Measurements from ENCODE around the gene SPDEF. TPM values are rescaled to one million over a fixed set of nuclear protein-coding genes. Genes with fewer than 3 reads are reported as not detected.

The SPDEF gene
- total and polyA plus RNA-seq, 10 of the 15 experiments (the other 5 are each of a cell fraction or from before 2014, with no cell fraction given) = not detected

GRCh38 chr6:34531580-34532201 is 24.4 kb downstream of the SPDEF start (continued):
- no peak for TF ChIP-seq SMAD1 (IDR thresholded peaks at IDR 0.05; ENCODE audit: low read depth, partially characterized antibody)

DNA sequence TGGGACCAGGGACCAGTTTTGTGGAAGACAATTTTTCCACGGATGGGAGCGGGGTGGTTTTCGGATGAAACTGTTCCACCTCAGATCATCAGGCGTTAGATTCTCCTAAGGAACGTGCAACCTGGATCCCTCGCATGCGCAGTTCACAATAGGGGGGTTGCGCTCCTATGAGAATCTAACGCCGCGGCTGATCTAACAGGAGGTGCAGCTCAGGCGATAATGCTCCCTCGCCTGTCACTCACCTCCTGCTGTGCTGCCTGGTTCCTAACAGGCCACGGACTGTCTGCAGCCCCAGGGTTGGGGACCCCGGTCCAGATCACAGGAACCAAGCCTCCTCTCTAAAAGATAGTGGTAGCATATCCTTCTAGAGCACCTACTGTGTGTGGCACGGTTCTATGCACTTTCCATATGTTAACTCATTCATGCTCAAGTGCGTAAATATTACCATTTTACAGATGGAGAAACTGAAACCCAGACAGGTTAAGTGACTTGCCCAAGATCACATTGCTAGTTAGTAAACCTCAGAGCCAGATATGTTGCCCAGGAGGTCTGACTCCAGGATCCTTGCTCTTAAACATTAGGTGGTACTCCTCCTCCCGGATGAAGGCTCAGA is 25.3 kb downstream of the SPDEF start:
- Histone ChIP-seq H3K27me3 (replicated peaks in 1 of 2; ENCODE audit: control insufficient read depth in 2 of 2, insufficient read depth in 2 of 2, low read length in 1 of 2) (no peaks in the 10 kb centered on the region), H3K4me1 (ENCODE audit: control insufficient read depth, insufficient read depth, low read length) (no peaks in the 10 kb centered on the region), H3K4me2 (ENCODE audit: control insufficient read depth, insufficient read depth) (no peak overlapping the region), H4K20me1 (ENCODE audit: control insufficient read depth, insufficient read depth) (no peaks in the 10 kb centered on the region), H3K27ac (ENCODE audit: control insufficient read depth, insufficient read depth) (no peak overlapping the region), H3K4me3 (no peak overlapping the region), H3K79me2 (ENCODE audit: control insufficient read depth, insufficient read depth, low read length) (no peaks in the 10 kb centered on the region), H2AFZ (ENCODE audit: control insufficient read depth, low read depth, low read length) (no peak overlapping the region), H3K9ac (ENCODE audit: control insufficient read depth, insufficient read depth, low read length) (no peak overlapping the region), H3K9me3 (replicated peaks; ENCODE audit: control insufficient read depth, insufficient read depth, low read length) (no peaks in the 10 kb centered on the region), H3K36me3 (ENCODE audit: control insufficient read depth in 2 of 2, insufficient read depth in 2 of 2, low read length in 1 of 2) (no peaks in the 10 kb centered on the region)
- RAD21 ChIA-PET (ENCODE audit: unreplicated experiment) = no interaction called here
- BruUV-seq (replicated peaks) = no TSS peak
- intact Hi-C loops (cut with micrococcal nuclease; ENCODE audit: unreplicated experiment) (no loop called here), in situ Hi-C loops (cut with MboI) (no loop called here)
- ATAC-seq (no peak), DNase-seq (ENCODE audit: low read depth, low spot score) (no peak), FAIRE-seq (no peak)
- CTCF ChIA-PET = no interaction called here
- POLR2A ChIA-PET = no interaction called here
- TF ChIP-seq STAT1 (conservative IDR thresholded peaks at IDR 0.05) = no peak
- no peak for TF ChIP-seq NR2C2 (IDR thresholded peaks at IDR 0.05; ENCODE audit: borderline replicate concordance, control insufficient read depth, insufficient read length, low read depth)
- no peak for TF ChIP-seq SIX5 (IDR thresholded peaks at IDR 0.05; ENCODE audit: low read depth, low read length, severe bottlenecking)
- no peak for TF ChIP-seq ZZZ3 (IDR thresholded peaks at IDR 0.05; ENCODE audit: control insufficient read depth, insufficient read length, low read depth)
- TF ChIP-seq, protein P1, sequence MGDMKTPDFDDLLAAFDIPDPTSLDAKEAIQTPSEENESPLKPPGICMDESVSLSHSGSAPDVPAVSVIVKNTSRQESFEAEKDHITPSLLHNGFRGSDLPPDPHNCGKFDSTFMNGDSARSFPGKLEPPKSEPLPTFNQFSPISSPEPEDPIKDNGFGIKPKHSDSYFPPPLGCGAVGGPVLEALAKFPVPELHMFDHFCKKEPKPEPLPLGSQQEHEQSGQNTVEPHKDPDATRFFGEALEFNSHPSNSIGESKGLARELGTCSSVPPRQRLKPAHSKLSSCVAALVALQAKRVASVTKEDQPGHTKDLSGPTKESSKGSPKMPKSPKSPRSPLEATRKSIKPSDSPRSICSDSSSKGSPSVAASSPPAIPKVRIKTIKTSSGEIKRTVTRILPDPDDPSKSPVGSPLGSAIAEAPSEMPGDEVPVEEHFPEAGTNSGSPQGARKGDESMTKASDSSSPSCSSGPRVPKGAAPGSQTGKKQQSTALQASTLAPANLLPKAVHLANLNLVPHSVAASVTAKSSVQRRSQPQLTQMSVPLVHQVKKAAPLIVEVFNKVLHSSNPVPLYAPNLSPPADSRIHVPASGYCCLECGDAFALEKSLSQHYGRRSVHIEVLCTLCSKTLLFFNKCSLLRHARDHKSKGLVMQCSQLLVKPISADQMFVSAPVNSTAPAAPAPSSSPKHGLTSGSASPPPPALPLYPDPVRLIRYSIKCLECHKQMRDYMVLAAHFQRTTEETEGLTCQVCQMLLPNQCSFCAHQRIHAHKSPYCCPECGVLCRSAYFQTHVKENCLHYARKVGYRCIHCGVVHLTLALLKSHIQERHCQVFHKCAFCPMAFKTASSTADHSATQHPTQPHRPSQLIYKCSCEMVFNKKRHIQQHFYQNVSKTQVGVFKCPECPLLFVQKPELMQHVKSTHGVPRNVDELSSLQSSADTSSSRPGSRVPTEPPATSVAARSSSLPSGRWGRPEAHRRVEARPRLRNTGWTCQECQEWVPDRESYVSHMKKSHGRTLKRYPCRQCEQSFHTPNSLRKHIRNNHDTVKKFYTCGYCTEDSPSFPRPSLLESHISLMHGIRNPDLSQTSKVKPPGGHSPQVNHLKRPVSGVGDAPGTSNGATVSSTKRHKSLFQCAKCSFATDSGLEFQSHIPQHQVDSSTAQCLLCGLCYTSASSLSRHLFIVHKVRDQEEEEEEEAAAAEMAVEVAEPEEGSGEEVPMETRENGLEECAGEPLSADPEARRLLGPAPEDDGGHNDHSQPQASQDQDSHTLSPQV (IDR thresholded peaks at IDR 0.05) = no peak
- TF ChIP-seq ASH2L (IDR thresholded peaks at IDR 0.05; ENCODE audit: borderline replicate concordance, low read depth) = no peak
- no peak for TF ChIP-seq TCF3 (IDR thresholded peaks at IDR 0.05; ENCODE audit: borderline replicate concordance, insufficient read depth, low read depth, low read length)
- no peak for TF ChIP-seq NR2C1 (IDR thresholded peaks at IDR 0.05)
- WGBS (ENCODE audit: insufficient coverage, insufficient replicate concordance, low lambda C conversion rate, missing lambda C conversion rate) = 71% methylated on average over 18 of the region's 18 CpGs
- SMC1A ChIA-PET (ENCODE audit: uncharacterized antibody, unreplicated experiment) = no interaction called here

Data from GM12878 (cell line).